ENCODE results near the gene MRTFB.
"Not testable (repeated sequence)": the region's sequence is repeated elsewhere in the genome, so short reads cannot be mapped to it uniquely, and the experiment has no call there.

The MRTFB gene

DNA sequence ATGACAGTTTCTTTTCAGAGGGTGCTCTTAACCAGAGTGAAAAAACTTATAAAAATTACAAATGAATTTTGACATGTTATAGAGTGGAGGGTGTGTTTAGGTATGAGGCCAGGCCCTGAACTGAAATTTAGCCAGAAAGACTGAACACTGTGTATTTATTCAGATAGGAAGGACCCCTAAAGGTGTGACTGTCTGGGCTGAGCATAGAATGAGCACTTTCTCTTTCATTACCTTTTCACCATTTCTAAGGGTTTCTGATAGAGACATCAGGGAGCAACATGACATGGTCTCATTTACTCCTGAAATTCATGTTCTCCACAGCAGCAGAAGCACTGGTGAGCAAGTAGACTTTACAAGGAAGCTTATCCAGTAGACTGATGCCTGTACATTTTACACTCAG, 32.9 kb downstream of the MRTFB start:
- DNase-seq (ENCODE audit: low spot score) = no peak

DNA sequence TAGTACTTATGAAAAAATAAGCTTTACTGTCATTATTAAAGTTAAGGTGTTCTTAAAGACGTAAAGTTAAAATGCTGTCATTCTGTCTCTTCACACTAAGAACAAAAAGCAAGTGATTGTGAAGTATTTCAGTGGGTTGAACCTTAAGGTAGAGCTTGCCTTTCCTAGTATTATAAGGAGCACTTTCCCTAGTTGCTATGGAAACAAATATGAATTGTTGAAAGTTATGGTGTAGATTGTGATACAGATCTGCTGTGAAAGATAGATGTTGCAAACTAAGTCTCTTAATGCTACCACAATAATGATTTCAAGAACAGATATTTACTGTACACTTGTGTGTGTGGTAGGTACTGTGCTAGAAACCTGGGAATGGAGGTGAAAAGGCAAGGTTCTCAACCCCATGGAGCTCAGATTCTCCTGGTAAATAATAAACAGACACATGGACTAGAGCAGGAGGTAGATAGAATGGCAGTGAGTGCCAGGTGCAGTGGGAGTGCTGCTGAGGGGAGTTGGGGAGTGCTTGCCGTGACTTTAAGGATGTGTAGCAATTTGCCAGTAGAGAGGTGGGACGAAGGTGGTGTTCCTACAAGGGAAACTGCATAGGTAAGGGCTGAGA, 34.7 kb downstream of the MRTFB start:
- no peak for DNase-seq (ENCODE audit: low spot score)

DNA sequence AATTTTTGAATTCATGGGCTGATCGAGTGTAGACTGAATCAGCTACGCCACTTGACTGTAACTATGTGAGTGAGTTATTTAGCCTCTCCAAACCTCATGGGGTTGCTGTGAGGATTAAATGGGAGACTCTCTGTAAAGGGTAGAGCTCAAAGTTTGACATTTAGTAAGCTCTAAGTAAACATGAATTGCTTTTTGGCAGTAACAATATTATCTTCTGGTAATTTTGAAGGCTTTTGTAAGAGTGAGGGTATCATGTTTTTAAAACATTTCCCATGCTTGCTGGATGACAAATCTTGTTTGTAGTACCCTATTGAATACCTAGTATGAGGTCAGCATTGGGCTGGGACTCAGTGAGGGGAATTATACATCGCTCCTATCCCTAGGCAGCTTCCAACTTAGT, 35.3 kb downstream of the MRTFB start:
- no peak for DNase-seq (ENCODE audit: low spot score)

DNA sequence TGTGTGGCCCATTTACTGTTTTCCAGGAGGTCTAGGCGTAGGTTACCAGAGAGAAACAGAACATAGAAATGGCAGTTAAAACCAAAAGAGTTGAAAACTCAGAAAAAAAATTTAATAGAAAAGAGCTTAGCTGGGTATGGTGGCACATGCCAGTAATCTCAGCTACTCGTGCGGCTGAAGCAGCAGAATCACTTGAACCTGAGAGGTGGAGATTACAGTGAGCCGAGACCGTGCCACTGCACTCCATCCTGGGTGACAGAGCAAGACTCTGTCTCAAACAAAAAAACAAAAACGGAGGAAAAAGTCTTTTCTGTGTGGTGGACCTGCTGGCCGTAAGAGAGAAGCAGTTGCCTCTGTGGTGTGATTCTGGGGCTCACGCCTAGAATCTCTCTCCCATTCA, 35.8 kb downstream of the MRTFB start:
- DNase-seq (ENCODE audit: low spot score) = no peak

DNA sequence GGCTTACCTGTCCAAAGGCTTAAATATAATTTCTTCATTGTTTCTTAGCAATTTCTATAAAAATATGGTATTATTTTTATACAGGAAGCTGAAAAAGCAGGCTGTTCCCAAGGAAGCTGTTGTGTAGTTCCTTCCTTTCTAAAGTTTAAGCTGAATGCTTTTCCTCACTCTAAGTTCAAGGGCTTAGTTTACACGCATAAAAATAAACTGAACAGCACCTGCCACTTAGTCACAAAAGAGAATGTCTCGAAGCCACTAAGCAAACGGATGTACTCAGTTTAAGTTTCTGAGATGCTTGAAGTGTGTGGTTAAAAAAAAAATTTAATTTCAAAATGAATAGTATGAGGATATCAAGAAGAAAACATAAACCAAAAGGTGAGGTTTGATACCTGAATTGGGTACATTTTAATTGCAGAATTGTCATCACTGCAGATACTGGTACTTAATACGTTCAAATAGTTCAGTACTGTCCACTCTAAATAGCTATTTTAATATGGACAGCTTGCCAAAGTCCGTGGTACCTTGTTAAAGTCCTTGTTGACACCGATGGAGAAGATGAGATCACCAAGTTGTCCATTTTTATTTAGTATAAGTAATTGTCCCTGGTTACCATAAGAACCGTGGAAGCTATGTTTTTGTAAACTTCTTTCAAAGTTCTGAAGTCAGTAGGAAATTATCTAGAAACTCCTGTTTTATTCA, 38.1 kb downstream of the MRTFB start:
- no peak for DNase-seq (ENCODE audit: low spot score)

DNA sequence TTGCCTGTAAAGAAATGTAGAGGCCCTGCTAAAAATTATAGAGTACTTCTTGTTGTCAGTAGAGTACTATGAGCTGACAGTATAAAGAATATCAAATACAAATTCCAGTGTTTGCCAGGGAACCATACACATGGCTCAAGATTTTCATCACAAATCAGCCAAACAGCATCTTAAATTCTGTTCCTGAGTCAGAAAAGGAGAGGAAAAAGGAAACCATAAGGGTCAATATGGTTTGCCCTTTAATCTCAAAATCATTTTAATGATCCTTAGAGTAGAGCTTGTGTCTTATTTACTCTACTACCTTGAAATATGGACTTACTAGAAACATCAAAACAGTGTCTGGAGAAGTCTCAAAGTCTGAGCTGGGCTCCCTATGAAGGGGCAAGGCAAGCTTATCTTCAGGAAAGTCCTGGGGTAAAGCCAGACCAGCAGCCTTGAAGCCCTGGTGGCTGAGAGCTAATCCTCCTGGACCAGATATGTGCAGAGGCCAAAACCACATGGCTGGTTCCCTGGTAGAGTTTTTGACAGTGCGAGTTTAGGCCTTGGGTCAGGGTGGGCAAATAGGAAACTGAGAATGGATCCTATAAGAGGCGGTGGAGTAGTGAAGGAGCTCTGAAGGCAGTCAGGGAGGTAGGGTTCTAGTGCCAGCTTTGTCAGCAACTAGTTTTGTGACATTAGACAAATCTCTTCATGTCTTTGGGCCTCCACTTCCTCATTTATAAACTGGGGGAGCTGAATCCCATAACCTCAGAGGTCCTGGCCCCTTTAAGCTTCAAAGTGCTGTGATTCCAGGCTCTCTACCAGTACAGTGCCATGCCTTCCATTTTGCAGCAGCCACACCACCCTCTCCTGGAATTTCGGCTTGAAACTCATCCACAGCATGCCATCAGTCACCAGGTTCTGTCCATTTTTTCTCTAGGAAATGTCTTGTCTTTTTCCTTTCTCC, 38.9 kb downstream of the MRTFB start:
- DNase-seq (ENCODE audit: low spot score) = no peak

DNA sequence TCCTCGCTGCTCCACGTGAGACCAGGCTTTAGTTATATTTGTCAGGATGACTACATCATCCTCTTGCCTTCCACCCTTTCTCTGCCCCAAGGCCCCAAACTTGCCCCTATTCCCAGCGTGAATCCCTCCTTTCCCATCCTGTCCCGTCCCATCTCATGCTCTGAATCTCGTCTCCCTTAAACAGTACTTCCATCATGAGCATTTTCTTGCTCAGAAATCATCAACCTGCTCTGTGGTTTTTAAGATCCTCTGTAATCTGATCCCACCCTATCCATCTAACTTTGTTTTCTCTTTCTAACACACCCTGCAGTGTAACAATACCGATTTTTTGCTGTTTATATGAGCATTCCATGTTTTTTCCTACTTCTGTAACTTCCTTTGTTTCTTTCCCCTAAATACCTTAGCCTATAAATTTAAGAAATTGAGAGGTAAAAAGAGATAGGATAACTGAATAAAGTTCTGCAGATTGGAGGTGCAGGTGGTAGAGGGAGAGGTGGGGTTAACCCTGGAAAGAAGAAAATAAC, 39.7 kb downstream of the MRTFB start:
- DNase-seq (ENCODE audit: low spot score) = no peak

DNA sequence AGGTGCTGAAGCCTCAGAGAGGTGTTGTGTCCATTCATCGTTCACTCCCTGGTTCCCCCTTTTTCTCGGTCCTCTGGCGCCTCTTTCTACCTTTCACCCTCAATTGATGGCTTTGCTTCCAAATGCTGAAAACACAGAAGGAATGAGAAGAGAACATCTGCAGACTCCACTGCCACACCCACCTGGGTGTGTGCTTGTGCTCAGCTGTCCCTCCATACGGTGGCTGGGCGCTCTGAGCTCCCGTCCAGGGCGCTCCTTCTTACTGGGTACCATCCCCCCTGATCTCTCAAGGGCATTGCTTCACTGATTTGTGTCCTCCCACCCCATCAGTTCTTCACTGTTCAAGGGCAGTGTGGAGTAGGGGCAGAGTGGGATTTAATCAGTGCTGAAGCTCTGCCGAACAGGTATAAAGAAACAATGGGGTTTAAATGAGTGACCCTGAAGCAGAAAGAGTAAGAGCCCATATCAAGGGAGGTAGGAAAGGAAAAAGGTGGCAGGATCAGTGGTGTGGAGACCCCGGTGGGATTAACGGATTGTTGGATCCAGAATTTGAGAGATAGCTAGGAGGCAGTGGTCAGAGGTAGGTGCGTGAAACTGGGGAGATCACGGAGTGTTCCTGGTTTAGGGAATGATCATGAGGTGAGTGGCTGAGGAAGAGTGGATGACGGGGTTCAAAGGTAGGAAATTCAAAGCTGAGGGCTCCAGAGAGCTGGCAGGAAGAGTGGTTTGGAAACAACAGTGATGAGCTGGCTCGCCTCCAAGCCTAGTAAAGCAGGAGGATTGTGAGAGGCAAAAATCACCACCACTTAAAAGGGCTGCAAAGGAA, 40.8 kb downstream of the MRTFB start:
- no peak for DNase-seq (ENCODE audit: low spot score)

DNA sequence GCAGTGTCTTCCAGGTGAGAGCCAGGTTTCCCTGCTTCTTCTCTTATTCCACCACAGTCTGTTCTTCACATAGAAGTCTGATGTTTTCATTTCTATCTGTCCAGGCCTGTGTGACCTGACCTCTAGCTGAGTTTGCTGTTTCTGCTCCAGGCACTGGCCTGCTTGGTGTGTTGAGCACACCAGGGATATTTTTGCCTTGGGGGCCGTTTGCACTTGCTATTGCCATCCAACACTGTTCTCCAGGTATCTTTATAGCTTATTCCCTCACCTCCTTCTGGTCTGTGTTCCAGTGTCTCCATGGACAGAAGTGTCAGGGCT, 41.4 kb downstream of the MRTFB start:
- no peak for DNase-seq (ENCODE audit: low spot score)

DNA sequence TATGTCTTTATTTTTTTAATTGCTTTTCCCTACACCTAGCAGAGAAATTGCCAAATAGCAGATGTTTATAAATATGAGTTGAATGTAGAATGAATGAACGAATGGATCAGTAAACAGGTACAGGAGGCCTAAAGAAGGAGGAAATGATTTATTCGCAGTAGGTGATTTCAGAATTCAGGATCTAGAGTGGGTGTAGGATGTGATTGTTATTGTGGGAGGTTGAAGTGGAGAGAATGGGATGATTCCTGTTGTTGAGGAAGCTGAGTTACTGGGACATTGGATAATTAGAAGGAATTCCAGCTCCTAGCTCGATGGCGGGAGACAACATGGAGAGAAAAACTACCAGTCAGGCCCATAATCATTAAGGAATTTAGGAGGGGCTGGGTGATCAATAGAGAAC, 42.2 kb downstream of the MRTFB start:
- DNase-seq (ENCODE audit: low spot score) = no peak

DNA sequence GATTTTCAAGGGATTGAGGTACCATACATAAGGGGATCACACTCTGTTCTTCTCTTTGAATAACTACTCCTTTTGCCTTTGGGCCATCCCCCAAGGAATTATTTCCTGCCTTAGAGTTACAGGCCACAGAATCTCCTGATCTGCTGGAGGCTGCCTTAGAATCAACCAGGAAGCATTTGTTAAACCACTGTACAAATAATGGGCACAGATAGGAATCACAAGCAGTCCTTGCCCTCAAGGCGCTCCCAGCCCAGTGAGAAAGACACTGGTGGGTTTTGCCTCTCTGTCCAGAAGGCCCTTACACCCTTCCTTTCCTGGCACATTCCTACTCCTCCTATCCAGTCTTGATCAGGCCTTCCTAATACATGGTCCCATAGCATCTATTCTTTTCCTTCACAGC, 45.9 kb downstream of the MRTFB start:
- DNase-seq (ENCODE audit: low spot score) = no peak

DNA sequence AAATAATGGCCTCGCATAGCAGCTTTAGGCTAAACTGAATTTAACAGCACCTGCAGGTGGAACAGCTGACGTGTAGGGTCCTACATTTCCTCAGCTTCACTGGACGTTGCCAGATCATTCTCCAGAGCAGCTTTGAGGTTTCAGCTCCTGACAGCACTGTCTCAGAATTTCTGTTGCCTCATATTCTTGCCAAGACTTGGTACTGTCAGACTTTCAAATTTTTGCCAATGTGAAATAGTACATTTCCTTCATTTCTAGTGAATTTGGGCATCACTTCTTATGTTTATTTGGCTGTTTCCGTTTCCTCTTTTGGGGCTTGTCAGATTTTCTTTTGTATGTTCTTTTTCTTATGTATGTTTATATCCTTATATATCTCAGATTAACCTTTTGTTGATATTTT, 48.7 kb downstream of the MRTFB start:
- DNase-seq (ENCODE audit: low spot score) = no peak

DNA sequence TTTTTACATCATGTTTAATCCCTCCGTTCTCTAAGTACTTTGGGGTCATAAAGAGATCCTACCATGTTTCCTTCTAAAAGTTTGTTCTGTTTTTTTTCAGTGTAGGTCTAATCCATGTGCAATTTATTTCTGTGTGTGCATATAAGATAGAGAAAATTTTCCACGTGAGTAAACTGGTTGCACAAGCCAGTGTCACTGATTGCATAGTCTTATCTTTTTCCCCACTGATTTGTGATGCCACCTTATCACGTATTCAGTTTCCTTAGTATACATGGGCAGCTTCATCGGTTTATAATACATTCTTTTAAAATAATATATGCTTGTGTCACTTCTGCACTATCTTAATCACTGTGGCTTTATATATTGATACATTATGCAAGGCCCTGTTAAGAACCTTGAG, 49.2 kb downstream of the MRTFB start:
- no peak for DNase-seq (ENCODE audit: low spot score)

DNA sequence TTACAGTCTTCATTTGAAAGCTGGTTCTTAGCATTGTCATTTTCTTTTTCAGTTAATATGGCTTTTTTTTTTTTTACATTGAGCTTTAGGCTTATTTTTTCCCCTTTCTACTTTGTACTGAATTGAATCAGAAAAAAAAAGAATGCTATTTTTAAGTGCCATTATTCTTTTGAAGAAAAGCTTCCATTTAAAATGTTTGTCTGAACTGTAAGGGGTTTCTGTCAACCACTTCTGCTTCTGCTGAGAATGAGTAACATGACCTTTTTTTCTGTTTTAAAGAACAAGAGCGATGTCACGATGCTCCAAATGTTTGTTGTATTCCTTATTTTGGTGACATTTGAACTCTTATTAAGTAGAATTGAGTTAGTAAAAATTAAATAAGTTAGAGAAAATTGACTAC, 50.0 kb downstream of the MRTFB start:
- DNase-seq (ENCODE audit: low spot score) = no peak

DNA sequence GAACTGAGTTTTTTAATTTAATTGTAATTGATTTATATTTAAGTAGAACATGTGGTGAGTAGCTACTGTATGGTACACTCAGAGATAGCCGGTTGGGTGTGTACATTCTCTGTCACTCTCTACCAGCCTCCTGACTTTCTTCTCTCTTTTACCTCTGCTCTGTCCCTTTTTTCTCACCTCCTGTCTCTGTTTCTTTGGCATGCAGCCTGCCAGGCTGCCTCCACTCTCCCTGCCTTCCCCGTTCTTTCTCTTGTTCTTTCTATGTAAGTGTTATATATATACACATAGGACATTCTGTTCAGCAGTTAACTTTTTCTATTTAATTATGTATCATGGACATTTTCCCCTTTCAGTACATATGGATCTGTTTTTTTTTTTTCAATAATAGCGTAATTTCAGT, 50.8 kb downstream of the MRTFB start:
- no peak for DNase-seq (ENCODE audit: low spot score)

DNA sequence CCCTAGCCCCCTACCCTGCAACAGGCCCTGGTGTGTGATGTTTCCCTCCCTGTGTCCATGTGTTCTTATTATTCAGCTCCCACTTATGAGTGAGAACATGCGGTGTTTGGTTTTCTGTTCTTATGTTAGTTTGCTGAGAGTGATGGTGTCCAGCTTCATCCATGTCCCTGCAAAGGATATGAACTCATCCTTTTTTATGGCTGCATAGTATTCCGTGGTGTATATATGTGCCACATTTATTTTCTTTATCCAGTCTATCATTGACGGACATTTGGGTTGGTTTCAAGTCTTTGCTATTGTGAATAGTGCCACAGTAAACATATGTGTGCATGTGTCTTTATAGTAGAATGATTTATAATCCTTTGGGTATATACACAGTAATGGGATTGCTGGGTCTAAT, 51.3 kb downstream of the MRTFB start:
- not testable (repeated sequence) for DNase-seq (ENCODE audit: low spot score)

DNA sequence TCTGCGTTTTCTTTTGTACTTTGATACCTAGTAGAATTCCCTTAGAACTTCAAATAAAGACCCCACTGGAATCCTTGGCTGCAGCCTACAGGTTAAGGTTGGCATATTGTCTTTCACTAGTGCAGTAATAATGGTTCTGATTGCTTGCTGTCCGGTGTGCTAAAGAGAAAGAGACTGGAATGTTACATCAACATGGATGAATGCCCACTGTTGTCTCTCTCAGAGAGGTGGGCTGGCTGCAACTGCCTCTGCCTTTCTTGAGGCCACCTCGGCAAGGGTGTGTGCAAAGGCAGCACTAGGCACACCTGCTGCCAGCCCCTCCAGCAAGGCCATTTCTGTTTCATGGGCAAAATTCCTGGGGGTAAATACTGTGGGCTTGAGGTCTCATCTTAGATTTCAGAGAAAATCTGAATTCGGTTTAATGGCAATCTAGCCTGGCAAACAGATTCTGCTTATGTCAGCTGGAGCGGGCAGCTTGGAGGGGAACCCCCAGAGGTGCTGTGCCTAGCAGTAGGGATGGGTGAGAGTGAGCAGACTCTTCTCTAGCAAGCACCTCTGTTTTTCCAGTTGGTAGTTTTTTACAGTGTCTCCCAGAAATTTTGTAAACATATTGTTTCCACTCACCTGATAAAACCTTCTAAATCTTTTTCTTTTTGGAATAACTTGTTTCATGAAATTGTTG, 54.0 kb downstream of the MRTFB start:
- no peak for DNase-seq (ENCODE audit: low spot score)

DNA sequence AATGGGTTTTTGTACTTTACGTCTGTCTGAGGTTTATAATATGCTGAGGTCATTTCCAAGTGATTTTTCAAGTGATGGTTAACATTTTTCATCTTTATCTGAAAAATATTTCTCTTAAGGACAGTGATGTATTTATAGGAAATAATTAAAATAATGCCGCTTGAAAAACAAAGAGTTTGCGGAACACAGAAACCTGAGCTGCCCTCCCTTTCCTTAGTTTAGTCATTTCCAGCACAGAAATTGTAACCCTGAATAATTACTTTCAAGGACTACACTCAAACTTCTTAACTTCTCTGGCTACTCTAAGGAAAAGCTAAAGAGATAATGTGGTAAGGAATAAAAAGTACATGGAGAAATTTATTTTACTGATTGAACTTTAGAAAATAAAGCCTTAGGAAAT, 54.6 kb downstream of the MRTFB start:
- no peak for DNase-seq (ENCODE audit: low spot score)

DNA sequence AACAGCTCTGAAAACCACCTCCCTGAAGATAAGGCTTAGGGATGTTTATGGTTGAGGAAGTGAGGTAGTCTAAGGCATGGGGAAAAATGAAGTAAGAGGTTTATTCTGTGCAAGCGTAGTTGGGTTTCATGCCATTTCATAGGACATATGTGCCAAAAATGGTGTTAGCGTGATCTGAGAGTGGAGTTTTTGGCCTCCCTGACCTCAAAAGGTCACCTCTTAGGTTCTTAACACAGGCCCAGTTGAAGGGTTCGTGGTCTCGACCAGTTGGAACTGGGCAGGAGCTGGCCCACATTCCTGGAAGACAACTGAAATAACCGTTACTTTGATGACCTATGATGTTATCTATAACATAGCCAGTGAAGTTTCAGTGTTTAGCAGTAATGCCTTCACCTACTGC, 57.0 kb downstream of the MRTFB start:
- DNase-seq (ENCODE audit: low spot score) = no peak

DNA sequence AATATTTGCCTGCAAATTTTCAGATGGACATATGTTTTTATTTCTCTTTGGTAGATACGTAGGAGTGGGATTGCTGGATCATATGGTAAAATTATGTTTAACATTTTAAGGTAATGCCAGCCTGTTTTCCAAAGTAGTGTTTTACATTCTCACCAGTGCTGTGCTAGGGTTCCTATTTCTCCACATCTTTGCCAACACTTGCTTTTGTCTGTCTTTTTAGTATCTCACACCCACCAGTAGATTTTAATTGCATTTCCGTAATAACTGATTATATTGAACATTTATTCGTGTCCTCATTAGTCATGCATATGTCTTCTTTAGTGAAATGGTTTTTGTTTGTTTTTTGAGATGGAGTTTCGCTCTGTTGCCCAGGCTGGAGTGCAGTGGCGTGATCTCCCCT, 58.4 kb downstream of the MRTFB start:
- DNase-seq (ENCODE audit: low spot score) = no peak

Measured in HuH-7.5 (cell line).